NB4 (cell line): ENCODE measurements around the gene MT1M.

Experiments
- CTCF ChIP-seq: IDR thresholded peaks from one replicate; pipeline ENCODE4 v1.5.1; 2012; ENCODE audit warnings: low read depth, low read length
- MYC ChIP-seq: IDR thresholded peaks from 2 replicates; pipeline ENCODE4 v1.6.1; 2011; ENCODE audit warnings: low read depth, low read length
- POLR2A ChIP-seq: IDR thresholded peaks from 2 replicates; pipeline ENCODE4 v1.6.1; 2011; ENCODE audit warnings: mild to moderate bottlenecking; ENCODE audit not compliant: insufficient read length; ENCODE audit errors: extremely low read depth
- TF ChIP-seq, protein P1 (sequence below): IDR thresholded peaks from 2 replicates; pipeline ENCODE4 v1.6.1; 2011; ENCODE audit warnings: low read depth, low read length

- TF ChIP-seq CTCF (no peak), POLR2A (no peak), MYC (no peak)
- TF ChIP-seq, protein P1, sequence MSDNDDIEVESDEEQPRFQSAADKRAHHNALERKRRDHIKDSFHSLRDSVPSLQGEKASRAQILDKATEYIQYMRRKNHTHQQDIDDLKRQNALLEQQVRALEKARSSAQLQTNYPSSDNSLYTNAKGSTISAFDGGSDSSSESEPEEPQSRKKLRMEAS: no peak
Observed at GRCh38 chr16:56664506-56664905, 32.0 kb downstream of the MT1M start.
